UCSD-AML1 (cell line): ENCODE data around the gene SLTM.
"Not testable (repeated sequence)": the region's sequence is repeated elsewhere in the genome, so short reads cannot be mapped to it uniquely, and the experiment has no call there.

ENCODE experiments used
- DNase-seq: peaks from one replicate; lab custom pipeline; 2025; ENCODE audit not compliant: unreplicated experiment; lab: John Stamatoyannopoulos, UW

Gene SLTM

DNA sequence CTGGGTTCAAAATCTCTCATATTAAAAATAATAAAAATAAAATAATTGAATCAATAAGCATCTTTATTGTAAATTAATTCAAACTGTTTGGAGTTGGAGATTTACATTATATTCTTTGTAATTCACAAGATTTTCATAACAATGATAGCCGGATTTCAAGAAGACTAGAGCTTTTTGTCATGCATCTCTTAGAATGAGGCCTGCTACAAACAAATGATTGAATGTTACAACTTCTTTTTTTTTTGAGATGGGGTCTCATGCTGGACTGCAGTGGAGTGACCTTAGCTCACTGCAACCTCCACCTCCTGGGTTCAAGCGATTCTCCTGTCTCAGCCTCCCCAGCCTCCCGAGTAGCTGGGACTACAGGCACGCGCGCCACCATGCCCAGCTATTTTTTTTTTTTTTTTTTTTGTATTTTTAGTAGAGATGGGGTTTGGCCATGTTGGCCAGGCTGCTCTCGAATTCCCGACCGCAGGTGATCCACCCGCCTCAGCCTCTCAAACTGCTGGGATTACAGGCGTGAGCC is 3.5 kb downstream of the SLTM start:
- DNase-seq: no peak

DNA sequence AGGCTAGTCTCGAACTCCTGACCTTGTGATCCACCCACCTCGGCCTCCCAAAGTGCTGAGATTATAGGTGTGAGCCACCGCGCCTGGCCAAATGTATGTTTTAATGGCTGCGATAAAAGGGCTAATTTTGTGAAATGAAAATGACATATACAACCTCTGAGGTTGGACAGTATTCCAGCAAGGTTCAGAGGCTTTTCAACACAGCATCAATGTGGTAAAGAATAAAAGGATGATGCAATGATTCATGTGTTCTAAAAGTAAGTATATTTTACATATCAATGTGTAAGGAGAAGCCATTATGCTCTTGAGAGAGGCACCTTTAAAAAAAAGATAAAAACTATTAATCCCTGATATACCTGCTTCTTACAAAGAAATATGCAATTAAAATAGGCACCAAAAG is 6.7 kb downstream of the SLTM start:
- DNase-seq: no peak

DNA sequence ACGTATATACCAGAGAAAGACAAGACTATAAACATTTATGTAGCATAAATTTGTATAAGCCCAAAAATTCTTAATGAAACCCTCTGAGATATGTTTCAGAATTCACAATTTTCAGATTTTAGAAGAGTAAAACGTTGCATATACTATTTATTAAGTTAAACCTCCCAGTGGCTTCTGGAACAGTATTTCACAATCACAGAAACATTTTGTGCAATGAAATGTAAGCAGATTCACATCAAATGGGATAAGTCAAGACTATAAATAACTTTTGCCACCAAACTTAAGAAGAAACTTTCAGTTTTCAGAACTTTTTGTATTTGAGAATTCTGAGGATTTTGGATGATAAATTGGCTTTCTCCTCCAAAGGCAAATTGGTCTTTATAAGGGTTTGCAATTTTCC is 9.2 kb downstream of the SLTM start:
- DNase-seq: no peak

DNA sequence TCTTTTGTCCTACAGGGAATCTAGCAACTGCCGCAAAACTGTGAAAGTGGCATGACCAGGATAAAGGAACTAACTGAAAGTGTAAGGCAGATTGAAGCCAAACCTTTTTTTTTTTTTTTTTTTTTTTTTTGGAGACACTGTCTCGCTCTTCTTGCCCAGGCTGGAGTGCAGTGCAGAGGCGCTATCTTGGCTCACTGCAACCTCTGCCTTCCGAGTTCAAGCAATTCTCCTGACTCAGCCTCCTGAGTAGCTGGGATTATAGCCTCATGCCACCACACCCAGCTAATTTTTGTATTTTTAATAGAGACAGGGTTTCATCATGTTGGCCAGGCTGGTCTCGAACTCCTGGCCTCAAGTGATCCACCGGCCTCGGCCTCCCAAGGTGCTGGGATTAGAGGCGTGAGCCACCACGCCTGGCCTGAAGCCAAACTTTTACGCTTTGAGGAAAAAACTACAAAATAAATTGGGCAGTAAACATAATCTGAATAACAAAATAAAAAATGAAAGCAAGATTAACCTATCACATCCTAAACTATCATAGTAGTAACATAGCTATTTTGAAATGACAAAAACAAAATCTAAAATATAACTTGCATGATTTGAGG is 9.7 kb downstream of the SLTM start:
- no peak for DNase-seq

DNA sequence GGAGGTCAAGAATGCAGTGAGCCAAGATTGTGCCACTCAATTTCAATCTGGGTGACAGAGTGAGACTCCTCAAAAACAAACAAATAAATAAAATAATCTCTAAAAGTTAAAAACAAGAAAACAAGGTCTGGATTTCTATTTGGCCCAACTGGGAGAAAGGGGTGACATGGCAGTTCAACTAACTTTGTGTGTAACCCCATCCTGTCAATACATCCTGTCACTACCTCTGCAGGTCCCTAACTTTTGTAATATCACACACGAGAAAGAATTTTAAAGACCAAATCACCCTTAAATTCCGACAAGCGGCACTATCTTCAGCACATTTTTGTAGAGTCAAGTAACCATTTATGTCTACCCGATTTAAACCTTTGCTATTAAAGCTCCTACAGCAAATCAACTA is 10.2 kb downstream of the SLTM start:
- DNase-seq: no peak

- DNase-seq: no peak
These were observed 12.2 kb downstream of the SLTM start for GRCh38 chr15:58921267-58921790.

- not testable (repeated sequence) for DNase-seq
These were observed 13.0 kb downstream of the SLTM start for GRCh38 chr15:58920447-58920846.

- DNase-seq: no peak
These were observed 14.2 kb downstream of the SLTM start for GRCh38 chr15:58919232-58919631.

DNA sequence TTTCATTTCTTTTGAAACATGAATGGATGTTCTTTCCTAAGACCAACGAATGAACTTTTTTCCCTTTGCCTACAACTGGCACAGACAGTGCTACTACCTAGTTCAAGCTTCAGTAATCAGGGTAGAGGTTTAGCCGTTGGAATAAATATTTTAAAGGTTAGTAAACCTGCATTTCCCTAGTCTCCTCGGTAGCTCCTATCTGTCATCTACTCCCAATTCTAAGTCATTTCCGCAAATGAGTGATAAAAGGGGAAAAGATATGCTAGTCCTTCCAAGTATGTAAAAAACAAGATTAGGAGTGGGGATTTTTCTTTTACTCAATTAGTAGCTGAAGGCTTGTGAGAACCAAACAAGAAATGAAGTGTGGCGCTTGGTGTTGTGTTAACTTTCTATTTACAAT is 15.2 kb downstream of the SLTM start:
- DNase-seq: no peak

DNA sequence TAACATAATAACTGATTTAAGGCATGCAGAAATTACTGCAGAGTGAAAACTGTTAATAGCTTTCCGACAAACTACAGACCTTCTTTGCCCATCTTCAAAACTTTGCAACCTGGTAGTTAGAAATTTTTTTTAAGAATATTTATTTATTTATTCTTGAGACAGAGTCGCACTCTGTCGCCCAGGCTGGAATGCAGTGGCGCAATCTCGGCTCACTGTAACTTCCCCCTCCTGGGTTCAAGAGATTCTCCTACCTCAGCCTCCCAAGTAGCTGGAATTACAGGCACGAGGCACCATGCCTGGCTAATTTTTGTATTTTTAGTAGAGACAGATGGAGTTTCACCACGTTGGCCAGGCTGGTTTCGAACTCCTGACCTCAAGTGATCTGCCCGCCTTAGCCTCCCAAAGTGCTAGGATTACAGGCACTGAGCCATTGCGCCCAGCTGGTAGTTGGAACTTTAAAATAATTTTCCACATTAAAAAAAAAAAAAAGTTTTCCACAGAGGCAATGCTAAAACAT is 15.8 kb downstream of the SLTM start:
- DNase-seq: not testable (repeated sequence)

GRCh38 chr15:58916962-58917361 is 16.5 kb downstream of the SLTM start:
- no peak for DNase-seq

GRCh38 chr15:58910456-58910855 is 23.0 kb downstream of the SLTM start:
- DNase-seq: no peak

- no peak for DNase-seq
These were observed 23.9 kb downstream of the SLTM start for GRCh38 chr15:58909616-58910015.

- DNase-seq: no peak
These were observed 24.7 kb downstream of the SLTM start for GRCh38 chr15:58908550-58909309.

GRCh38 chr15:58900631-58901030 is 32.8 kb downstream of the SLTM start:
- no peak for DNase-seq

GRCh38 chr15:58898150-58898680 is 35.3 kb downstream of the SLTM start:
- no peak for DNase-seq

GRCh38 chr15:58889363-58889762 is 44.1 kb downstream of the SLTM start:
- no peak for DNase-seq

- DNase-seq: no peak
These were observed 46.6 kb downstream of the SLTM start for GRCh38 chr15:58886921-58887320.

- not testable (repeated sequence) for DNase-seq
These were observed 49.6 kb downstream of the SLTM start for GRCh38 chr15:58883926-58884325.

DNA sequence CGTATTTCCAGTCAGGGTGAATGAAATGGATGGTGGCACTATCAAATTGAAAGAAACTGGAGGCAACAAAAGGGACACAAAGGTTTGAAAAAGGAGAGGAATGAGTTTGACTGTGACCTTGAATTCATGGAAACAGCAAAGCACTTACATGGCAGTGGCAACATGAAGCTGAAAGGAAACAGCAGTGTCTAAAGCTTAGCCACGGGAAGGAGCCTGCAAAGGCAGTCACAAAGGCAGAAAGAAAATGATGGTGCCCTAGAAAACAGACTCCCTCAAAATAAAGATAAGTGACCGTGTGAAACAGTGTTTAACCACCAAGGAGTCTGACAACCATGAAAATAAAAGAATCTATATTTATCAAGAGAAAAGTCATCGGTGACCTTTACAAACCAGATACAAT is 51.2 kb downstream of the SLTM start:
- DNase-seq: no peak

DNA sequence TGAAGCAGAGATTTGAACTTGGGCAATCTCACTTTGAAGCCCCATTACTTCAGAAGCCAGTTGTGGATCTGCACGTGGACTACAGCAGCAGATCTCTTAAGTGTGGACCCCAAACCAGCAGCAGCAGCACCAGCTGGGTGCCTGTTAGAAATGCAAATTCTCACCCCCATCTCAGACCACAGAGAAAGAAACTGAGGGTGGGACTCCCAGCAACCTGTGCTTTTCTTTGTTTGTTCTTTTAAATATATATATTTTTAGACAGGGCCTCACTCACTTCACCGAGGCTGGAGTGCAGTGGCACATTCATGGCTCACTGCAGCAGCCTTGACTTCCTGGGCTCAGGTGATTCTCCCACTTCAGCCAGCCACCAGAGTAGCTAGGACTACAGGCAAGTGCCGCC is 53.2 kb downstream of the SLTM start:
- no peak for DNase-seq
